Activated CD4-positive, alpha-beta T cell treated with anti-CD3 and anti-CD28 coated beads for 36 hours (primary cell): ENCODE measurements around the gene SLC6A6. TPM values are rescaled to one million over a fixed set of nuclear protein-coding genes. Genes with fewer than 3 reads are reported as not detected.
"Not testable (repeated sequence)": the region's sequence is repeated elsewhere in the genome, so short reads cannot be mapped to it uniquely, and the experiment has no call there.

ENCODE experiments used
- ATAC-seq: fragments of 200-7000 bp; cut with Tn5 transposase; one replicate; pipeline ENCODE4 v1.10.0; 2021; ENCODE audit warnings: mild to moderate bottlenecking, moderate library complexity
- CTCF ChIA-PET: fragments of 350-600 bp; sonication (Branson Sonifier 250); formaldehyde crosslinking; loops from one replicate; lab custom pipeline; 2021; ENCODE audit warnings: antibody characterized with exemption; lab: Charles Lee
- POLR2A ChIA-PET: fragments of 350-600 bp; sonication (Branson Sonifier 250); formaldehyde crosslinking; loops from one replicate; lab custom pipeline; 2021; ENCODE audit warnings: antibody characterized with exemption, inconsistent platforms; lab: Charles Lee
- DNase-seq: peaks from one replicate; pipeline ENCODE4 v3.0.0-alpha.2; 2020
- H3K27ac Mint-ChIP-seq: one replicate; pipeline ENCODE4 v1.8.0; 2021; ENCODE audit warnings: mixed read lengths
- H3K27me3 Mint-ChIP-seq: one replicate; pipeline ENCODE4 v1.8.0; 2021; ENCODE audit warnings: mixed read lengths
- H3K36me3 Mint-ChIP-seq: one replicate; pipeline ENCODE4 v1.8.0; 2021; ENCODE audit warnings: low read depth, mixed read lengths
- H3K4me1 Mint-ChIP-seq: one replicate; pipeline ENCODE4 v1.8.0; 2021; ENCODE audit warnings: mixed read lengths
- H3K4me3 Mint-ChIP-seq: one replicate; pipeline ENCODE4 v1.8.0; 2021; ENCODE audit warnings: mild to moderate bottlenecking, moderate library complexity, mixed read lengths
- H3K9me3 Mint-ChIP-seq: one replicate; pipeline ENCODE4 v1.8.0; 2021; ENCODE audit warnings: low read depth, mixed read lengths
- intact Hi-C, 2 experiments: fragments of 100-400 bp; cut with DNase I in 1 of 2; cut with micrococcal nuclease in 1 of 2; formaldehyde crosslinking; loops; one replicate each; pipeline versions ENCODE4 v1.14.2 to v1.15.1; 2022 to 2024; cut with DNase I, micrococcal nuclease
- total RNA-seq, 2 experiments: library from RNA; stranded (reverse); gene quantifications; one replicate each; pipeline ENCODE4 v1.2.3, GENCODE V29; 2021

The SLC6A6 gene
- total RNA-seq, 2 experiments from 2014 or later = 51.7 to 54.2 TPM

GRCh38 chr3:14401692-14402303 lies 608 bp upstream of the SLC6A6 start:
- H3K9me3 Mint-ChIP-seq = no peaks in the 10 kb centered on the region
- no peaks in the 10 kb centered on the region for H3K27me3 Mint-ChIP-seq
- ChIA-PET POLR2A (interaction anchor here (0.6 to 2.1 kb wide), 5 partner anchors 14 to 699 kb away, joined by 3 to 16 read pairs (median 5); partner anchors contain the start of genes LSM3 and XPC), CTCF (interaction anchor here (0.6 to 1.6 kb wide), 8 partner anchors 13 to 278 kb away, joined by 3 to 6 read pairs (median 4); no protein-coding TSS in a partner anchor)
- peak overlapping the region; percentile 94 for H3K4me3 Mint-ChIP-seq
- DNase-seq (no peak), ATAC-seq (no peak)
- peaks cover 10% of the 10 kb centered on the region for H3K36me3 Mint-ChIP-seq
- peaks cover 48% of the 10 kb centered on the region for H3K4me1 Mint-ChIP-seq
- intact Hi-C loops = loop anchor here (1.0 to 10.0 kb wide), 13 partner anchors 31 to 987 kb away; partner anchors contain the start of genes CCDC174 (in 1 of the 2), CHCHD4 (in 1 of the 2), HDAC11 (in 1 of the 2) and LSM3 (in 1 of the 2)
- peak overlapping the region; percentile 95 for H3K27ac Mint-ChIP-seq

- H3K9me3 Mint-ChIP-seq = no peaks in the 10 kb centered on the region
- H3K4me1 Mint-ChIP-seq = peaks cover 43% of the 10 kb centered on the region
- no peaks in the 10 kb centered on the region for H3K27me3 Mint-ChIP-seq
- peaks cover 16% of the 10 kb centered on the region for H3K36me3 Mint-ChIP-seq
- DNase-seq (no peak), ATAC-seq (no peak)
- H3K4me3 Mint-ChIP-seq = peak overlapping the region; percentile 94
- intact Hi-C loops = loop anchor here (10.0 kb wide), 4 partner anchors 259 to 989 kb away; partner anchors contain the start of genes HDAC11 (in 1 of the 2) and MRPS25 (in 1 of the 2)
- POLR2A ChIA-PET = interaction anchor here (0.6 to 2.1 kb wide), 3 partner anchors 24 to 32 kb away, joined by 3 to 16 read pairs (median 3); no protein-coding TSS in a partner anchor
- CTCF ChIA-PET = interaction anchor here (0.6 to 1.9 kb wide), 4 partner anchors 28 to 142 kb away, joined by 3 to 8 read pairs (median 3); no protein-coding TSS in a partner anchor
- H3K27ac Mint-ChIP-seq = peak overlapping the region; percentile 87
Observed at GRCh38 chr3:14403619-14404155, 1.3 kb downstream of the SLC6A6 start.

GRCh38 chr3:14404186-14404585 lies 1.8 kb downstream of the SLC6A6 start:
- H3K27ac Mint-ChIP-seq = peak overlapping the region; percentile 87
- no peaks in the 10 kb centered on the region for H3K27me3 Mint-ChIP-seq
- H3K4me3 Mint-ChIP-seq = peak overlapping the region; percentile 94
- intact Hi-C loops = loop anchor here (10.0 kb wide), 4 partner anchors 259 to 989 kb away; partner anchors contain the start of genes HDAC11 (in 1 of the 2) and MRPS25 (in 1 of the 2)
- ATAC-seq = no peak
- no peak for DNase-seq
- ChIA-PET CTCF (interaction anchor here (0.6 to 1.9 kb wide), 5 partner anchors 28 to 143 kb away, joined by 3 to 8 read pairs (median 3); no protein-coding TSS in a partner anchor), POLR2A (interaction anchor here (0.6 to 2.1 kb wide), 4 partner anchors 13 to 32 kb away, joined by 3 to 16 read pairs (median 4); no protein-coding TSS in a partner anchor)
- H3K4me1 Mint-ChIP-seq = peaks cover 45% of the 10 kb centered on the region
- H3K36me3 Mint-ChIP-seq = peaks cover 18% of the 10 kb centered on the region
- no peaks in the 10 kb centered on the region for H3K9me3 Mint-ChIP-seq

GRCh38 chr3:14404631-14405359 lies 2.4 kb downstream of the SLC6A6 start:
- intact Hi-C loops = loop anchor here (10.0 kb wide), 4 partner anchors 260 to 990 kb away; partner anchors contain the start of genes HDAC11 (in 1 of the 2) and MRPS25 (in 1 of the 2)
- Mint-ChIP-seq H3K36me3 (peaks cover 23% of the 10 kb centered on the region), H3K4me1 (peaks cover 51% of the 10 kb centered on the region), H3K27me3 (no peaks in the 10 kb centered on the region), H3K27ac (peak overlapping the region; percentile 69), H3K9me3 (no peaks in the 10 kb centered on the region), H3K4me3 (peak overlapping the region; percentile 94)
- no peak for DNase-seq
- POLR2A ChIA-PET = interaction anchor here (0.6 to 1.4 kb wide), 3 partner anchors 12 to 24 kb away, joined by 3 to 5 read pairs (median 4); no protein-coding TSS in a partner anchor
- CTCF ChIA-PET = interaction anchor here (0.6 to 1.9 kb wide), 6 partner anchors 11 to 143 kb away, joined by 3 to 8 read pairs (median 4); no protein-coding TSS in a partner anchor
- ATAC-seq = no peak

- ATAC-seq = no peak
- peak overlapping the region; percentile 69 for H3K27ac Mint-ChIP-seq
- peaks cover 59% of the 10 kb centered on the region for H3K4me1 Mint-ChIP-seq
- peak overlapping the region; percentile 94 for H3K4me3 Mint-ChIP-seq
- intact Hi-C loops = loop anchor here (10.0 kb wide), 4 partner anchors 261 to 991 kb away; partner anchors contain the start of genes HDAC11 (in 1 of the 2) and MRPS25 (in 1 of the 2)
- POLR2A ChIA-PET = interaction anchor here (0.6 to 1.4 kb wide), 3 partner anchors 12 to 26 kb away, joined by 3 to 4 read pairs (median 3); no protein-coding TSS in a partner anchor
- peaks cover 23% of the 10 kb centered on the region for H3K36me3 Mint-ChIP-seq
- no peaks in the 10 kb centered on the region for H3K9me3 Mint-ChIP-seq
- DNase-seq = no peak
- CTCF ChIA-PET = interaction anchor here (1.0 to 1.9 kb wide), 2 partner anchors 10 to 62 kb away, joined by 4 to 8 read pairs; no protein-coding TSS in a partner anchor
- H3K27me3 Mint-ChIP-seq = no peaks in the 10 kb centered on the region
Observed at GRCh38 chr3:14405360-14406238, 3.2 kb downstream of the SLC6A6 start.

GRCh38 chr3:14406336-14406735 lies 3.9 kb downstream of the SLC6A6 start:
- CTCF ChIA-PET = interaction anchor here (1.6 kb wide), 1 partner anchor 8 kb away, joined by 7 read pairs; no protein-coding TSS in a partner anchor
- no peaks in the 10 kb centered on the region for H3K9me3 Mint-ChIP-seq
- ATAC-seq (no peak), DNase-seq (no peak)
- H3K4me3 Mint-ChIP-seq = no peak overlapping the region
- H3K27ac Mint-ChIP-seq = peak overlapping the region; percentile 3
- intact Hi-C loops = loop anchor here (10.0 kb wide), 4 partner anchors 262 to 992 kb away; partner anchors contain the start of genes HDAC11 (in 1 of the 2) and MRPS25 (in 1 of the 2)
- peaks cover 60% of the 10 kb centered on the region for H3K4me1 Mint-ChIP-seq
- POLR2A ChIA-PET = interaction anchor here (0.9 kb wide), 1 partner anchor 26 kb away, joined by 3 read pairs; no protein-coding TSS in a partner anchor
- H3K36me3 Mint-ChIP-seq = peaks cover 27% of the 10 kb centered on the region
- H3K27me3 Mint-ChIP-seq = no peaks in the 10 kb centered on the region

- Mint-ChIP-seq H3K27me3 (no peaks in the 10 kb centered on the region), H3K36me3 (peaks cover 28% of the 10 kb centered on the region), H3K9me3 (no peaks in the 10 kb centered on the region), H3K4me1 (peaks cover 59% of the 10 kb centered on the region), H3K27ac (no peak overlapping the region), H3K4me3 (no peak overlapping the region)
- ChIA-PET CTCF (interaction anchor here (1.6 kb wide), 1 partner anchor 8 kb away, joined by 7 read pairs; no protein-coding TSS in a partner anchor), POLR2A (no interaction called here)
- intact Hi-C loops = loop anchor here (10.0 kb wide), 4 partner anchors 262 to 992 kb away; partner anchors contain the start of genes HDAC11 (in 1 of the 2) and MRPS25 (in 1 of the 2)
- ATAC-seq (no peak), DNase-seq (no peak)
Observed at GRCh38 chr3:14406766-14407165, 4.4 kb downstream of the SLC6A6 start.

- Mint-ChIP-seq H3K4me3 (no peak overlapping the region), H3K27ac (no peak overlapping the region), H3K4me1 (peaks cover 54% of the 10 kb centered on the region), H3K27me3 (no peaks in the 10 kb centered on the region), H3K36me3 (peaks cover 28% of the 10 kb centered on the region), H3K9me3 (no peaks in the 10 kb centered on the region)
- DNase-seq (no peak), ATAC-seq (no peak)
- ChIA-PET POLR2A (no interaction called here), CTCF (interaction anchor here (1.0 to 1.6 kb wide), 3 partner anchors 9 to 21 kb away, joined by 3 to 7 read pairs (median 5); no protein-coding TSS in a partner anchor)
- intact Hi-C loops = loop anchor here (10.0 kb wide), 4 partner anchors 262 to 992 kb away; partner anchors contain the start of genes HDAC11 (in 1 of the 2) and MRPS25 (in 1 of the 2)
Observed at GRCh38 chr3:14407203-14407602, 4.8 kb downstream of the SLC6A6 start.

- POLR2A ChIA-PET, DNase-seq, H3K27me3 Mint-ChIP-seq, ATAC-seq, H3K9me3 Mint-ChIP-seq, H3K4me3 Mint-ChIP-seq, CTCF ChIA-PET: not testable (repeated sequence)
- intact Hi-C loops = loop anchor here (10.0 kb wide), 4 partner anchors 265 to 995 kb away; partner anchors contain the start of genes HDAC11 (in 1 of the 2) and MRPS25 (in 1 of the 2)
- H3K27ac Mint-ChIP-seq = peak overlapping the region; percentile 81
- H3K36me3 Mint-ChIP-seq = peaks cover 27% of the 10 kb centered on the region
- H3K4me1 Mint-ChIP-seq = peaks cover 53% of the 10 kb centered on the region
Observed at GRCh38 chr3:14409779-14410063, 7.3 kb downstream of the SLC6A6 start.
